ENCODE data around the gene TYMS.

Gene TYMS

GRCh38 chr18:647304-647703 is 10.1 kb upstream of the TYMS start:
- no peak for DNase-seq (ENCODE audit: low spot score)

GRCh38 chr18:649341-649740 is 8.1 kb upstream of the TYMS start:
- no peak for DNase-seq (ENCODE audit: low spot score)

- DNase-seq (ENCODE audit: low spot score) = no peak
Observed at GRCh38 chr18:650428-650858, 7.0 kb upstream of the TYMS start.

GRCh38 chr18:652131-652530 is 5.3 kb upstream of the TYMS start:
- no peak for DNase-seq (ENCODE audit: low spot score)

GRCh38 chr18:653512-653911 is 3.9 kb upstream of the TYMS start:
- DNase-seq (ENCODE audit: low spot score) = no peak

GRCh38 chr18:654601-655000 is 2.9 kb upstream of the TYMS start:
- DNase-seq (ENCODE audit: low spot score) = no peak

- no peak for DNase-seq (ENCODE audit: low spot score)
Observed at GRCh38 chr18:655445-655844, 2.0 kb upstream of the TYMS start.

- DNase-seq (ENCODE audit: low spot score) = peak; percentile 94
Observed at GRCh38 chr18:658001-658946, 821 bp downstream of the TYMS start.

- no peak for DNase-seq (ENCODE audit: low spot score)
Observed at GRCh38 chr18:658947-659533, 1.6 kb downstream of the TYMS start.

- DNase-seq (ENCODE audit: low spot score) = no peak
Observed at GRCh38 chr18:659597-659996, 2.1 kb downstream of the TYMS start.

- no peak for DNase-seq (ENCODE audit: low spot score)
Observed at GRCh38 chr18:662197-662596, 4.7 kb downstream of the TYMS start.

GRCh38 chr18:666177-666576 is 8.7 kb downstream of the TYMS start:
- peak; percentile 44 for DNase-seq (ENCODE audit: low spot score)

GRCh38 chr18:666628-667027 is 9.2 kb downstream of the TYMS start:
- DNase-seq (ENCODE audit: low spot score) = no peak

- DNase-seq (ENCODE audit: low spot score) = no peak
Observed at GRCh38 chr18:668260-668659, 10.8 kb downstream of the TYMS start.

- no peak for DNase-seq (ENCODE audit: low spot score)
Observed at GRCh38 chr18:669077-669476, 11.6 kb downstream of the TYMS start.

- no peak for DNase-seq (ENCODE audit: low spot score)
Observed at GRCh38 chr18:670522-670921, 13.1 kb downstream of the TYMS start.

GRCh38 chr18:671405-671804 is 14.0 kb downstream of the TYMS start:
- DNase-seq (ENCODE audit: low spot score) = no peak

- DNase-seq (ENCODE audit: low spot score) = no peak
Observed at GRCh38 chr18:673317-673716, 15.9 kb downstream of the TYMS start.

- no peak for DNase-seq (ENCODE audit: low spot score)
Observed at GRCh38 chr18:673769-674168, 16.3 kb downstream of the TYMS start.

- DNase-seq (ENCODE audit: low spot score) = no peak
Observed at GRCh38 chr18:675307-675706, 17.9 kb downstream of the TYMS start.

- no peak for DNase-seq (ENCODE audit: low spot score)
Observed at GRCh38 chr18:676069-676468, 18.6 kb downstream of the TYMS start.

- DNase-seq (ENCODE audit: low spot score) = no peak
Observed at GRCh38 chr18:676736-677135, 19.3 kb downstream of the TYMS start.

- DNase-seq (ENCODE audit: low spot score) = no peak
Observed at GRCh38 chr18:677145-677544, 19.7 kb downstream of the TYMS start.

- DNase-seq (ENCODE audit: low spot score) = no peak
Observed at GRCh38 chr18:677951-678381, 20.5 kb downstream of the TYMS start.

All from HuH-7.5 (cell line).